Central memory CD8-positive, alpha-beta T cell (primary cell): Measurements from ENCODE around the gene SORCS2.

Experiments
- ATAC-seq: fragments of 150-1000 bp; cut with Tn5 transposase; replicated peaks from 2 replicates; pipeline ENCODE4 v1.10.0; 2022; ENCODE audit warnings: mild to moderate bottlenecking, moderate FRiP score, moderate number of reproducible peaks; ENCODE audit not compliant: poor library complexity, severe bottlenecking; ENCODE audit errors: extremely low read depth
- DNase-seq, 2 donors: peaks; one replicate each; pipeline ENCODE4 v3.0.0; 2021; ENCODE audit warnings: low spot score in 2 of 2
- H3K27ac Mint-ChIP-seq: one replicate; pipeline ENCODE4 v1.8.0; 2022; ENCODE audit warnings: low read depth, mild to moderate bottlenecking, moderate library complexity, mixed read lengths
- H3K27me3 Mint-ChIP-seq: one replicate; pipeline ENCODE4 v1.8.0; 2022; ENCODE audit warnings: mixed read lengths
- H3K36me3 Mint-ChIP-seq: one replicate; pipeline ENCODE4 v1.8.0; 2022; ENCODE audit warnings: mild to moderate bottlenecking, moderate library complexity, mixed read lengths; ENCODE audit not compliant: insufficient read depth
- H3K4me1 Mint-ChIP-seq: one replicate; pipeline ENCODE4 v1.8.0; 2022; ENCODE audit warnings: mixed read lengths
- H3K4me3 Mint-ChIP-seq: one replicate; pipeline ENCODE4 v1.8.0; 2022; ENCODE audit warnings: mild to moderate bottlenecking, moderate library complexity, mixed read lengths
- H3K9me3 Mint-ChIP-seq: one replicate; pipeline ENCODE4 v1.8.0; 2022; ENCODE audit warnings: mixed read lengths

Gene SORCS2

GRCh38 chr4:7745301-7745885 lies 553.1 kb downstream of the SORCS2 start:
- H3K27me3 Mint-ChIP-seq, result no peaks in the 10 kb centered on the region
- H3K27ac Mint-ChIP-seq, result no peak overlapping the region
- no peaks in the 10 kb centered on the region for H3K9me3 Mint-ChIP-seq
- DNase-seq, result no peak
- peaks cover 6% of the 10 kb centered on the region for H3K4me1 Mint-ChIP-seq
- peaks cover 2% of the 10 kb centered on the region for H3K36me3 Mint-ChIP-seq
- ATAC-seq, result no peak
- H3K4me3 Mint-ChIP-seq, result no peak overlapping the region

GRCh38 chr4:7746351-7747061 lies 554.2 kb downstream of the SORCS2 start:
- ATAC-seq, result no peak
- H3K4me1 Mint-ChIP-seq, result peaks cover 6% of the 10 kb centered on the region
- H3K27ac Mint-ChIP-seq, result no peak overlapping the region
- no peaks in the 10 kb centered on the region for H3K27me3 Mint-ChIP-seq
- no peaks in the 10 kb centered on the region for H3K9me3 Mint-ChIP-seq
- H3K4me3 Mint-ChIP-seq, result no peak overlapping the region
- DNase-seq, result no peak
- H3K36me3 Mint-ChIP-seq, result peaks cover 2% of the 10 kb centered on the region

- ATAC-seq, result no peak
- Mint-ChIP-seq H3K27me3 (no peaks in the 10 kb centered on the region), H3K4me3 (no peak overlapping the region), H3K27ac (no peak overlapping the region), H3K36me3 (peaks cover 2% of the 10 kb centered on the region), H3K9me3 (no peaks in the 10 kb centered on the region), H3K4me1 (peaks cover 6% of the 10 kb centered on the region)
- no peak for DNase-seq
These were observed 554.7 kb downstream of the SORCS2 start for GRCh38 chr4:7747062-7747385.

GRCh38 chr4:7747566-7747965 lies 555.2 kb downstream of the SORCS2 start:
- no peak overlapping the region for H3K4me3 Mint-ChIP-seq
- DNase-seq (no peak), ATAC-seq (no peak)
- H3K27me3 Mint-ChIP-seq, result no peaks in the 10 kb centered on the region
- no peak overlapping the region for H3K27ac Mint-ChIP-seq
- H3K36me3 Mint-ChIP-seq, result peaks cover 2% of the 10 kb centered on the region
- peaks cover 6% of the 10 kb centered on the region for H3K4me1 Mint-ChIP-seq
- no peaks in the 10 kb centered on the region for H3K9me3 Mint-ChIP-seq

- Mint-ChIP-seq H3K36me3 (peaks cover 2% of the 10 kb centered on the region), H3K4me3 (no peak overlapping the region), H3K9me3 (no peaks in the 10 kb centered on the region), H3K27ac (no peak overlapping the region), H3K4me1 (no peaks in the 10 kb centered on the region), H3K27me3 (no peaks in the 10 kb centered on the region)
- ATAC-seq (no peak), DNase-seq (no peak)
These were observed 558.2 kb downstream of the SORCS2 start for GRCh38 chr4:7750523-7750922.

- Mint-ChIP-seq H3K4me3 (no peak overlapping the region), H3K27me3 (no peaks in the 10 kb centered on the region), H3K9me3 (no peaks in the 10 kb centered on the region), H3K4me1 (no peaks in the 10 kb centered on the region), H3K36me3 (peaks cover 2% of the 10 kb centered on the region), H3K27ac (no peak overlapping the region)
- ATAC-seq, result no peak
- no peak for DNase-seq
These were observed 558.6 kb downstream of the SORCS2 start for GRCh38 chr4:7750972-7751371.

GRCh38 chr4:7752649-7753048 lies 560.3 kb downstream of the SORCS2 start:
- Mint-ChIP-seq H3K4me3 (no peak overlapping the region), H3K4me1 (no peaks in the 10 kb centered on the region), H3K36me3 (peaks cover 2% of the 10 kb centered on the region), H3K9me3 (no peaks in the 10 kb centered on the region), H3K27me3 (no peaks in the 10 kb centered on the region), H3K27ac (no peak overlapping the region)
- ATAC-seq (no peak), DNase-seq (no peak)

- Mint-ChIP-seq H3K36me3 (peaks cover 2% of the 10 kb centered on the region), H3K4me1 (peaks cover 3% of the 10 kb centered on the region), H3K27me3 (no peaks in the 10 kb centered on the region), H3K9me3 (no peaks in the 10 kb centered on the region), H3K4me3 (no peak overlapping the region), H3K27ac (no peak overlapping the region)
- DNase-seq (no peak), ATAC-seq (no peak)
These were observed 560.9 kb downstream of the SORCS2 start for GRCh38 chr4:7753271-7753670.

- no peaks in the 10 kb centered on the region for H3K9me3 Mint-ChIP-seq
- H3K27me3 Mint-ChIP-seq, result no peaks in the 10 kb centered on the region
- peaks cover 6% of the 10 kb centered on the region for H3K4me1 Mint-ChIP-seq
- DNase-seq (no peak), ATAC-seq (no peak)
- H3K27ac Mint-ChIP-seq, result no peak overlapping the region
- H3K4me3 Mint-ChIP-seq, result no peak overlapping the region
- H3K36me3 Mint-ChIP-seq, result peaks cover 2% of the 10 kb centered on the region
These were observed 561.7 kb downstream of the SORCS2 start for GRCh38 chr4:7753931-7754465.

- Mint-ChIP-seq H3K27ac (peak overlapping the region; percentile 50), H3K27me3 (no peaks in the 10 kb centered on the region), H3K9me3 (no peaks in the 10 kb centered on the region), H3K4me3 (no peak overlapping the region), H3K36me3 (peaks cover 3% of the 10 kb centered on the region), H3K4me1 (peaks cover 13% of the 10 kb centered on the region)
- no peak for ATAC-seq
- no peak for DNase-seq
These were observed 562.4 kb downstream of the SORCS2 start for GRCh38 chr4:7754565-7755262.

- H3K36me3 Mint-ChIP-seq, result peaks cover 6% of the 10 kb centered on the region
- H3K27ac Mint-ChIP-seq, result no peak overlapping the region
- no peak overlapping the region for H3K4me3 Mint-ChIP-seq
These were observed 563.2 kb downstream of the SORCS2 start for GRCh38 chr4:7755561-7755960.

GRCh38 chr4:7756071-7756470 lies 563.7 kb downstream of the SORCS2 start:
- Mint-ChIP-seq H3K9me3 (no peaks in the 10 kb centered on the region), H3K36me3 (peaks cover 6% of the 10 kb centered on the region), H3K27me3 (no peaks in the 10 kb centered on the region), H3K4me3 (no peak overlapping the region), H3K4me1 (peaks cover 18% of the 10 kb centered on the region), H3K27ac (no peak overlapping the region)
- no peak for ATAC-seq
- DNase-seq, result no peak

More at GRCh38 chr4:7755561-7755960, 563.2 kb downstream of the SORCS2 start:
- H3K4me1 Mint-ChIP-seq, result peaks cover 18% of the 10 kb centered on the region
- no peaks in the 10 kb centered on the region for H3K9me3 Mint-ChIP-seq
- no peak for ATAC-seq
- no peaks in the 10 kb centered on the region for H3K27me3 Mint-ChIP-seq
- no peak for DNase-seq
